ENCODE measurements around the gene NOL9. TPM values are rescaled to one million over a fixed set of nuclear protein-coding genes. Genes with fewer than 3 reads are reported as not detected.
"Not testable (repeated sequence)": the region's sequence is repeated elsewhere in the genome, so short reads cannot be mapped to it uniquely, and the experiment has no call there.

The NOL9 gene
- polyA plus RNA-seq, 1 donor = 19.5 TPM

DNA sequence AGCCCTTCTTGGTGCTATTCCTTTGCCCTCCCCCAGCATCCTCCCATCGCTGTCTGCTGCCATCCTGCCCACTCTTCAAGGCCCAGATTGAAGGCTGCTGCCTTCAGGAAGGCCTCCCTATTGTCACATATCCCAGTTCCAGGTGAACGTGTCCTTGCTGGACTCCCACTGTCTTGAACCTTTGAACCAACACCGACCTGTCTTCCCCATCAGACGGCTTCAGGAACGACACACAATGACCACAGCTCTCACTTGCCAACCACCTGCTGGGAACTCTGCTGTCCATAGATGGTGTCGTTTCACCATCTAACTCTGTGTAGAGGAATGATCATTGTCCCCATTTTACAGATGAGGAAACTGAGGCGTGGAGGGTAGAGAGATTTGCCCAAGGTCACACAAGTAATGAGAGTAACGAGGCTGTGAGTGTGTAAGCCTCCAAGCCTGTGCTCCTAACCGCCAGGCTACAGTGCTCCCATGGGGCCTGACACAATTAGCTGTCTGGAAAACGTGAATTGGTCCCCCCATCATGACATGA lies 53.0 kb downstream of the NOL9 start:
- no peak for DNase-seq

DNA sequence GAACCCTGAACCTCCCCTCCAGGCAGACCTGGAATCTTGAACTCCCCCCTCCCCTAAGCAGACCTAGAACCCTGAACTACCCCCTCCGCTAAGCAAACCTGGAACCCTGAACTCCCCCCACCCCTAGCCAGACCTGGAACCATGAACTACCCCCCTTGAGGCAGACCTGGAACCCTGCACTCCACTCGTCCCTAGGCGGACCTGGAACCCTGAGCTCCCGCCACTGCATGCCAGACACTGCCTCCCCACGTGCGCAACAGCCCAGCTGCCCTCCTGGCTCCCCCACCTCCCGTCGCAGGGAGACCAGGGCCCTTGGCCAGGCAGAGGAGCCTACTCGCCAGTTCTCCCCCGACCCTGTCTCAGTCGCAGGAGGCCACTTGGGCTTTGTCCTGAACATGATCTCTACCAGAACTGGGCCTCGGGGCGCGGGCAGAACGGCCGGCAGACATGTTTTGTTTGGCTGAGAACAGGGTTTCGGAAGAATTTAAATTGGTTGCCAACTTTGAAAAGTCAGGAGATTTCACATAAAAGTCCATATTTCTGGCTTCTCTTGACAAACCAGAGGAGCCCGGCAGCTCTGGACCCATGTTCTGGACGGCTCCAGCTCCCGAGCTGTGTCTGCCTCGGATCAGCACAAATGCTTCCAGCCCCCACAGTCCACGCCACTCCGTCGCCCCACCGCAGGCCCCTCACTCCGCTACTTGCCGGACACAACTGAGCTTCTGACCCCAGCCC lies 53.6 kb downstream of the NOL9 start:
- DNase-seq = no peak

DNA sequence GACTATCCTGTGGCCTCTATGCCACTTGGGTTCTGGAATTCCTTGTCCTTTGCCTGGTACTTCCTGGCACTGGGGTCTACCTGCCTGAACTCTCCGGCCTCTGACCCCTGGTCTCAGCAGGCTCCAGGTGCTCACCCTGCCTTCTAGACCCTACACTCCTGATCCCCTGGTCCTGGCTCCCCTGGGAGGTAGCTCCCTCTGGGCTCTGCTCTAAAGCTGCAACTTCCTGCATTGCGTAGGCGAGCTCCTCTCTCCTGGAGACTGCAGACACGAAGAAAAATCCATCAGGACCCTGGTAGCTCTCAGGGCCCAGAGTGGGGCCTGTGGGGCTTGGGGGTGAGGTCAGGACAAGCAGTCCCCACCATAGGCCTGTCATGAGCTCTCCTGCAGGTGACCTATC lies 55.0 kb downstream of the NOL9 start:
- no peak for DNase-seq

DNA sequence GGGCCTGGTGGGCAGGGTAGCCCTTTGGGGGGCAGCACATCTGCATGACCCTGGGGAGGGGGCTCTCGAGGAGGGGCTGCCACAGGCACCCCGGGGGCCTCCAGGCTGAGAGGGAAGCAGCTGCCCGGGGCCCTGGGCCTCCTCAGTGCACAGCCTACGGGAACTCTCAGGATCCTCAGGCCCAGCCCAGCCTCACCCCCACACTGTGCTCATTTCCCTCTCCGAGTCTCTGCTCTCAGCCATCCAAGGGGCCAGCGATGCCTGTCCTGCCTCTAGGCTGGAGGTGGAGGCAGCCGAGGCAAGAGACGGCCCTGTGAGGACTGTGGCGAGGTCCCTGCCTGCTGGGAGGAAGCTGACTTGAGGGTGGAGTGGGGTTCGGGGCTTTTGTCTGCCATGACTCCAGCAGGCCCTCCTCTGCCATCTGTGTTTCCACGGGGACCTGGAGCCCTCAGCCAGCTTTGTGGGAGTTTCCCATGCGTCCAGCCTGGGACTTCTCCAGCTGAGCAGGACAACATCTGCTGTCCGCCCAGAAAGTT lies 55.7 kb downstream of the NOL9 start:
- DNase-seq = no peak

DNA sequence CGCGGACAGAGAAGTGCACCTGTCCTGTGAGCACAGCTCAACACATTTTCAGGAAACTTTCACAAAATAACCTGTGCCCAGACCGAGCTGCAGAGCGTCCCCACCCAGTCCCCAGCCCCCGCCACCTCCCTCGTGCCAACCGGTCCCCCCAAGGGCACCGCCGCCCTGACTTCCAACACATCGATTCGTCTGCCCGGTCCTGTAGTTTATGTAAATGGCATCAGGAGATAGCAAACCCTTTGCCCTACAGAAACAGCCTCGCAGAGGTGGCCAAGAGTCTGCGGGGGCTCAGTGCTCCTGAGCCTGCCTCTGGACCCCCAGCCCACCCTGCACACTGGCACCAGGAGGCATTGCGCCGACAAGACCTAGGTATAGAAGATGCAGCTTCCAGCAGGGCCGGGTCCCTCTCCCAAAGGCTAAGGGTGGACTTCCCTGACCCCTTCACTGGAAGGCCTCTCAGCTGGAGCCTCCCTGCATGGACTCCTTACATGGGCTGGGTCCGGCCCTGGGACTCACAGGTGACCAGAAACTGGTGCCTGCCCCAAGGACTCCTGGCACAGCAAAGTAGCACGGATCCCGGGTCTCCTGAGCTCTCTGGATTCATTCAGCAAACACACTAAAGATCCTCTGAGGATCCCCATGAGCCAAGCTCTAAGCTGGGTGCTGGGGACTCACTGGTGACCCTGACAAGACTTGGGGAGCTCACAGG lies 56.3 kb downstream of the NOL9 start:
- DNase-seq = no peak

DNA sequence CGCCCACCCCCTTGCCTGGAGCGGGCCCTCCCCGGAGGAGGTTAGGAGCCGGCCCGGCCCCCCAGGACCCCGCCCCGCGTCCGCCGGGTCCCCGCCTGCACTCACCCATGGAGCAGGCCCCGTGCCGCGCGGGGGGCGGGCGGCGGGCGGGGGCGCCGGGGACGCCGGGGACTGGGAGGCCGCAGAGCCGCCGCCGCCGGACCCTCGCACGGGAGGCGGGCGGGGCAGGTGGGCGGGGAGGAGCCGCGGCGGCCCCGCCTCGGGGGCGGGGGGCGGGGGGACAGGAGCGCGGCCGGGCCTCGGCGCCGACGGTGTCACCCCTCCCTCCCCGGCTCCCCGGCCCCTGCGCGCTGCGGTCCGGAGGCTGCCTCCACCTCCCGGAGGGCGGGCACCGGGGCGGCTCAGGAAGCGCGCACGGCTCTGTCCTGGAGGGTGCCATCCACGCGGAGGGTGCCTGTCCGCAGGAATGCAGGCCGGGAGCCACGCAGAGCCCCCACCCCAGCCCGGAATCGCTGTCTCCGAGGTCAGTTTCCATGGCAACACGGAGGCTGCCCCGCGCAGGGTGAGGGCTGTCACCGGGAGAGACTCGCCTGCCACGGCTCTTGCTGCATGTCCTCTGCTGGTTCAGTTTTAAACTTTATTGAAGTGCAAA lies 57.0 kb downstream of the NOL9 start:
- peak; percentile 50 for DNase-seq

DNA sequence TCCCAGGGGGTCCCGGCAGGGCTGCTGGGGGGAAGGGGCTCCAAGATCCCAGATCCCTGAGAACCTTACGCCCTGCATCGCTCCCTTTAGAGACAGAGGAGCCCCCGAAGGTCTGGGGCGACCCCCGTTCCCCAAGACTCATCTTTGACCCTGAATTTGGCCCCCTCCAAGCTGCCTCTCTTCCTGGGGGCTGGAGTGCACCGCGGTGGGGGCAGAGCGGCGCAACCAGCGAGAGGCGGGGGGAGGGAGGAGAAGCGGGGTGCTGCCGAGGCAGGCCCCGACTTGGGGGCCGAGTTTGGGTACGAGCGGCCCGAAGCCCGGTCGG lies 57.5 kb downstream of the NOL9 start:
- no peak for DNase-seq

DNA sequence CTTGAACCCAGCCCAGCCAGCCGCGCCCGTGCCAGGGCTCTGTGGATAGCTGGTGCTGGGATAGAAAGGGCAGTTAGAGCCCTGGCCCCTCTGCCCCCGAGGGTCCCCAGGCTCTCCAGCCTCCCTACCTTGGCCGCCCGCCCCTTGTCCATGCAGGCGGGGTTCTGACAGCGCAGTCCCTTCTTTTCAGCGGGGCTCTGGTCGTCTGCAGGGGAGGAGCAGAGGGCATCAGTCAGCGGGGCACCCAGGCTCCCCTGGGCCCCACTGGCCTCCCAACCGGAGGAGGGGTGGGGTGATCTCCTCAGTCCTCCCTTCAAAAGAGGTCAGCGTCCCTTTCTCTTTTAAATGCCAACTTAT lies 58.0 kb downstream of the NOL9 start:
- no peak for DNase-seq

DNA sequence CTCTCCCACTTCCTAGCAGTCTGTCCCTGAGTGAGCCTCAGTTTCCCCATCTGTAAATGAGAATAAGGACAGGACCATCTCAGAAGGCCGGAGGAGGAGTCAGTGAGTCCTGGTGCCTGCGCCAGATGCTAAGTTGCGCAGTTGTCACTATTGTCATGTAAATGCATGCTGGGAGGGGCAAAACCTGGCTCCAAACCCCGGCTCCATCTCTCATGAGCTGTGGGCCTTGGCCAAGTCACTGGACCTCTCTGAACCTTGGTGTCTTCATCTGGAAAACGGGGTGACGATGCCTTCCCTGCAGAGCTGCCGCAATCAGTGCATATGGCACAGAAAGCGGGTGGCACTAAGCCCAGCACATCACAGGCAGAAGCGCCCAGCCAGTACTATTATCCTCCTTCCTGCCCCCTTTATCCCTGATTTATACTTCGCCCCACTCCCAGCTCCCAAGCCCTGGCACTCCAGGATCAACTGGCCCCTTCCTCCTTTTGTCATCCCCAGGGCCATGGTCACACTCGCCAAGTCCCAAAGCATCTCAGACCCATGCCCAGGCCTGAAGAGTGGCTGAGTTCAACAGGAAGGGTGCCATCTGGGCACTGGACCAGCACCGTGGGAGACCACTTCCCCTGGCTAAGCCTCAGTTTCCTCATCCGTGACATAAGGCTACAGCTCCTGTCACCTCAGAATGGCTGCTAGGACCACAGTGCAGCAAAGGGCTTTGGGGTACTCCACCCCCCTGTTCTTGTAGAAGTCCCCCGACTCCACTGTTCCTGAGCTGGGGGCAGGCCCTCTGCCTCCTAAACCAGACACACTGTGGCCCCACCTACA lies 58.6 kb downstream of the NOL9 start:
- no peak for DNase-seq

DNA sequence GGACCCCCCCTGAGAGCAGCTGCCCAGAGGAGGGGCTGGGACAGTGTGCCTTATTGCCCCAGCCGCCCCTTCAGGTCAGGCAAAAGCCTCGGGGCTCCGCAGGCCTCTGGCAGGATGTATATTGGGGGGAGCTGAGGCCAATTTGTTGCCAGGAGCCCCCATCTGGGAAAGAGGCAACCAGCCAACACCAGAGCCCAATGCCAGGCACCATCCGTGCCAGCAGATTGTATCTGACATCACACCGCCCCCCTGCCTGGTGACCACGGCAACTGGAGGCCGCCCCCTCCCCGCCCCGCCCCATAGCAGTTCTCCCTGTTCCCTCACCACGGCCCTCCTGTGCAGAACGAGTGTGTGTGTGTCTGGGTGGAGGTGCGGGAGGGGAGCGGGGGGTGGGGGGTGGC lies 59.3 kb downstream of the NOL9 start:
- no peak for DNase-seq

DNA sequence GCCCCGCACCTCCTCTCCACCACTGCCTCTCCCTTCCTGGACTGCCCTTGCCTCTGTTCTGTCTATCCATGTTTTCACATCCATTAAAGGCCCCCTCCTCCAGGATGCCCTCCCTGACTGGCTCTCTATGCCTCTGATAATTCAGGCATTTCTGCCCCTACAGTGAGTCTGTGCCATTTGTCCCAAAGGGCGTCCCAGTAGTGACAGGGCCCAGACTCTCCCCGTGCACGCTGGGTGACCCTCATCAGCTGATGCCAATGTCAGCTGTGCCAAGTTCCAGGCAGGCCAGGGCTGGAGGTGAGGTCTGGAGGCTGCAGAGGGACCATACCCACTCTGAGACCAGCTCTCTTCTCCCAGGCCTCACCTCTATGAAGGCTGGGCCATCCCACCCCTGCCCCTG lies 59.7 kb downstream of the NOL9 start:
- no peak for DNase-seq

DNA sequence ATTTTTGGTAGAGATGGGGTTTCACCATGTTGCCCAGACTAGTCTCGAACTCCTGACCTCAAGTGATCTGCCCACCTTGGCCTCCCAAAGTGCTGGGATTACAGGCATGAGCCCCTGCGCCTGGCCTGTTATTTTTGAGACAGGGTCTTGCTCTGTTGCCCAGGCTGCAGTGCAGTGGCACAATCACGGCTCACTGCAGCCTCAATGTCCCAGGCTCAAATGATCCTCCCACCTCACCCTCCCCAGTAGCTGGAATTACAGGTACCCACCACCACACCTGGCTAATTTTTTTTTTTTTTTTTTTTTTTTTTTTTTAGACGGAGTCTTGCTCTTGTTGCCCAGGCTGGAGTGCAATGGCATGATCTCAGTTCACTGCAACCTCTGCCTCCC lies 60.5 kb downstream of the NOL9 start:
- DNase-seq = not testable (repeated sequence)

DNA sequence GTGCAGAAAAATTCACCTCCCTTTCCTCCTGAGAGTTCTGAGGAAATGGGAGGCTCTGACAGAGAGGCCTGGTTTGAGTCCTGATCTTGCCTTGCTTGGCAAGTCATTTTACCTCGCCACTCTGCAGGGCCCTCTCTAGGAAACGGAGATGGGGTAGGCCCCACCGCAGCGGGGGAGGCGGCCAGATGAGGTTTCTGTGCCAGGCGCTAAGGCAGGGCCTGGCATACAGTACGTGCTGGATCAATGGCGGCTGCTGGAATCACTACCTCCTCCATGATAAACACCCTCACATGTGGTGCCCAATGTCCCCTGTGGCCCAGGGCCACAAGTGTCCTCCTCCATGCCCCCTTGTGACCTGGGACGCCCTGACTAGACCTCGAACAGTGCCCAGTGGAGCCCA lies 62.3 kb downstream of the NOL9 start:
- no peak for DNase-seq

DNA sequence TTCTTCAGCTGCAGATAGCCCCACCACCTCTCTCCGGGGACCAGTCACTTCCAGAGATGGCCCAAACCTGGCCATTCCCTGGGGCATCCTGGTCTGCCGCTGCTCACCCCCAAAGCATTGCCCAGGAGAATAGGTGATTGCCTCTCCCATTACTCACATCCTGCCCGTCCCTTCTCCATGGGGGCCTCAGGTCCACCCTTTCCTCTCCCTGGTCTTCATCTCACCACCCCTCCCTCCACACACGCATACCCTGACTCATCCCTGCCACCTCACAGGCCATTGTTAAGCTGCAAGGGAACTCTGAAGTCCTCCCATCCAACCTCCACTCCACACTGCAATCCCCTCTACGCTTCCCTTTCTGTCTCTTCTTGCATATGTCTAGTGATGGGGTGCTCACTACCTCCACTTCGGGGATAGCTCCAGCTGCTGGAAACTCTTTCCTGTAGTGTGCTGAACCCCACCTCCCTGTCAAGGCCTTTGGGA lies 62.8 kb downstream of the NOL9 start, which contains the start of gene PLEKHG5:
PLEKHG5 (minus strand) TSS at position 188 of the 483 bp plus-strand sequence. CDS start 14,096 bp downstream, outside the sequence.
- DNase-seq = no peak

DNA sequence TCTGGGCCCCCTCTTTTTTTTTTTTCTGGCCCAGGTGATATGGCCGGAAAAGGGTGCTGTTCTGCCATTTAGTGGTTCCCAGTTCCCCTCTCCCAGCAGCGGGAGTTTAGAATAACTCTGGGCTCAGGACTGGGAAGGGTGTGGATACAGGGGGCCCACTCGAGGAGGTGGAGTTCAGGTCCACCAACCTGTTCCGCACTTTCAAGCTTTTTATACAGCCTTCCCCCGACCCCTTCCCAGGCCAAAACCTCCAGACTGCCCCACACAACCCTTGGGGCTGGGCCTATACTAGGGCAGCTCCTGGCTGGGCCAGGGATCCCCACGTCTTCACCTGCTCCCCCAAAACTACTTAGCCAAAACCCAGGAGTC lies 63.2 kb downstream of the NOL9 start:
- no peak for DNase-seq

DNA sequence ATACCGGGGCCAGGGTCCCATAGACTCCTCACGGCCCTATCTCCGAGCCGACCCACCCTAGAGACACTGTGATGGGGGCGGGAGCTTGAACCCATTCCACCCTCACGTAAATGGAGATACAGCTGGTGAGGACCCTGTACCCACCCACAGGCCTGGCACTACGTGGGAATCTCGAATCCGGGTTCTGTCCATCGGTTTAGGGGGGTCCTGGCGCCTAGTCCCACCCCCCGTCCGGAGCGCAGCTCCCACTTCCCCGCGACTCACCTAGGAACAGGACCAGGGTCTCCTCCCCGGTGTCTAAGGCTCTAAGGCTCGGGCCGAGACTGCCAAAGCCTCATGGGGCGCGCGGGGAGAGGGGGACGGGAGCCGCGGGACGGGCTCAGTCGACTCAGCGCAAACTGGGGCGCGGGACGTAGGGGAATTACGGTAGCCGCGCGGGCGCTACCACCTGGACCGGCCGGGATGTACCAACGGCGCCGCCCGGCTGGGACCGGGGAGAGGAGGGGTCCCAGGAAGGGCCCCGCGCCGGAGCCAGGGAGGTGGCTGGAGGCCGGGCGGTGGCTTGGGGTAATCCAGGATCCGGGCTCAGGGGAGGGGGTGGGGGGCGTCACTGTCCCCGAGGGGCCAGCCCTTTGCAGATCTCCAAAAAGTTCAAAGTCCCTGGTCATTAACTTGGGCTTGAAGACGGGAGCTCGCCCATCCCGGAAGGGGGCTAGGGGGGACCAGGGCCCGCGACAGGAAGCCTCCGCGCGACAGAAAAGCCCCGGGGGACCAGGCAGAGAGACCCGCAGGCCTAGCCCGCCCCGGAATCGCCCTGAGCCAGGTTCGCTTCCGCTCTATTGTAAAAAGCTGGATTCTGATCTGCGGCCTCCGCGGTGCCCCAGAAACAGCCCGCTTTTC lies 63.9 kb downstream of the NOL9 start:
- DNase-seq = no peak

DNA sequence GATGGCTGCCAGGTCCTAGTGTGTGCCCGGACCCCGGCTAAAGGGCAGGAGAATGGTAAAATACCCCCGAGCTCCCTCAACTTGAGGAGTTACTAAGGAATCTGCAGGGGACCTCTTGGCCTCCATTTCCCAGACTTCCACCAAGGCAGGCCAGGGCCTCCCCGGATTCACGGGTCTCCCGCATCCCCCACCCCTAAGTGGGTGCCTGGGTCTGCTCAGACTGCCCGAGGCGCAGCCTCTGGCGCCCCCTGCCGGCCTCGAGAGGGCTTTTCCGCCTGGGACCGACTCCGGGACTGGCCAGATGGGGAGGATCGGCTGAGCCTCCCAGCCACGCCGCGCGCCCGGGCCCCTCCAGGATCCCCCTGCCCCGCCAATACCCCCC lies 64.5 kb downstream of the NOL9 start:
- peak; percentile 63 for DNase-seq

DNA sequence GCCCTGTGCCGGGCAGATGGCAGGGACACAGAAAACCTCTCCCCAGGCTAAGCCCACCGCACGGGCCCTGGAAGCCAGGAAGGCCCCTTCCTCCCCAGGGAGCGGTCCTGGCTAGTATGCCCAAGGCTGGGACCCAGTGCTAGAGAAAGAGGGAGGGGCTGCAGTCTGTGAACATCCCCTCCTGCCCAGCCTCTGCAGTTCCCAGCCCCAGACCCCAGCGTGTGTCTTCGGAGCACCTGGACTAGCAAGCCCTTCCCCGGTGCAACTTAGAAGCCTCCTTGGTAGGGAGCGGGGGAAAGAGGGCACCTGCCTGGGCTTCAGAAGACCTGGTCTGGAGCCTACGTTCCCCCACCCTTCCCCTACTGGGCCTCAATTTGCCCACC lies 64.9 kb downstream of the NOL9 start:
- no peak for DNase-seq

DNA sequence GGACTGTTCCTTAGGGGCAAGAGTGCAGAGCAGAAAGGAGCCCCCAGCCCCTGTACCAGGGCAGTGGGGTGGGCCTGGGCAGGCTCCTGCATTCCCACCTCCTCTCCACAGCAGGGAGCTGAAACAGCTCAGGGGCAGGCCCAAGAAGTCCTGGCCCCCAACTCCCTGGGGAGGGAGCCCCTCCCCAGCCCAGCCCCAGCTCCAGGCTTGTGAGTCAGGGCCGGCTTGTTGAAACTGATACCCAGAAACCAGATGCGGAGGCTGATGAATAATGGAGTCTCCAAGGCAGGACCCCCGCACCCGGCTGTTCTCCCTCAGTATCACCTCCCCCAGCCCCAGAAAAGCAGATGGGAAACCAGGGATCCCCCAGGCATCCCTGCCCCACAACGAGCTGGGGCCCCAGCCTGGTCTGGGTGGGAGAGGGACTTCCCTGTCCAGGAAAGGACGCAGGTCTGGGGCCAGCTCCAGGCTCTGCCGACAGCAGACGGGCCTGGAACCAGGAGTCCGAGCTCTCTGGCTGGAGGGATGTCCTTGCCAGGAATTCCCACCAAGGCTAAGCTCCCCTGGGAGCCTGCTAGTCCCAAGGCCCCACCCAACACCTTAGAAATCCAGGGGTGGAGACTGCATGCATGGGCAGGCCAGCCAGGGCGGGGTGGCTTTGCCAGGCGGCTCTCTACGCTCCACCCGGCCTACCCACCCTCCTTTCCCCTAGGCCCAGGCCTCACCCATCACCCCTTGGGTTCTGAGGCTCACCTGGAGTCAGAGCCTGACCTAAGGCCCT lies 65.5 kb downstream of the NOL9 start:
- no peak for DNase-seq

DNA sequence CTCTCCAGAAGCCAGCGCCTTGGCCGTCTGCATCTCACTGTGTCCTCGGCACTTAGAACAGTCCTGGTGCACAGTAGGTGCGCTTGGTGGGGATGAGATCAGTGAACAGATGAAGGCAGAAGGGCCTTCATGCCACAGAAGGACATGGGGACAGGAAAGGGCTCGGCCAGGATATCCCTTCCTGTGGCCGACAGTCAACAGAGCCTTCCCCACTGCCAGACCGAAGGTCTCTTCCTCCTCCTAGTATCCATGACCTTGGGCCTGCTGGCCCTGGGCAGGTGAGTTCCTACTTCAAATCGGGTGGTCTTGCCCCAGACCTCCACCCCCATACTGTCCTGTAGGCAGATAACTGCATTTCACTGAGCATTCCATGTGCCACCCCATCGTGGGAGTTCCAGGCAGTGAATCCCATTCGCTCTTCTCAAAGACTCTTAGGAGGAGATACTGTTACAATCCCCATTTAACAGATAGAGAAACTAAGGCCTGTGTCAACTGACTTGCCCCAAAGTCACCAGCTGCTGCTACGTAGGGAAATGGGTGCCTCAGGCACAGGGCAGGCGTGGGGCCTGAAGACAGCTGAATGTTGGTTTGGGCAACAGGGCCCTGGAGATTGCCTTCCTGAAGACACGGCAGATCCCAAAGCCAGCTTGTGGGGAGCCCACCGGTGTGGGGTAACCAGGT lies 66.4 kb downstream of the NOL9 start:
- no peak for DNase-seq
